Measurements from ENCODE around the gene CCDC13. TPM values are rescaled to one million over a fixed set of nuclear protein-coding genes. Genes with fewer than 3 reads are reported as not detected.

Gene CCDC13
- total and polyA plus RNA-seq, 2 of the 13 experiments (the other 11 are each of a cell fraction or from before 2014, with no cell fraction given), result 0.22 to 0.51 TPM

DNA sequence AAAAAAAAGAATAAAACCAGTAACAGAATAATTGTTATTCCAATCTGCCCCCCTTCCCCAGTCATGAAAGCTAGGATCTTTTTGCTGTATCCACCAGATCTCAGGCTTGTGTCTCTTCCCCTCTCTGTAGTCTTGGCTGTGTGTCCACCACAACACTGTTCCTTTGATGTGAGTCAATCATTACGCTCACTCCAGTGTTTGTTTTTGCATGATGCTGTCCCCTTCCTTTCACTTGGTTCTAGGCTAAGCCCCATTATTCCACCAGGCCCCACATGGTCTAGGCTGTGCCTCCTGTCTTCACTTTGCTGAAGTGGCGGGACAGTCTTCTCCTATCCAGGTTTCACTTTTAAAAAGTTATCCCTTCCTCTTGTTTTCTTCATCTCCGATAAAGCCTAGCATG, 49.8 kb upstream of the CCDC13 start:
- intact Hi-C loops (cut with micrococcal nuclease; ENCODE audit: unreplicated experiment), result no loop called here
- Histone ChIP-seq H3K4me3 (replicated peaks in 1 of 3; ENCODE audit: insufficient read depth in 1 of 3, low read depth in 2 of 3, low read length in 3 of 3) (peak overlapping the region in 2 of 3 experiments; percentile 8 to 9; a peak in 1 of 6 replicates), H2AFZ (ENCODE audit: low read length) (peak overlapping the region; percentile 58), H3K4me2 (ENCODE audit: low read depth, low read length) (peak overlapping the region; percentile 60), H3K79me2 (ENCODE audit: insufficient read depth, low read length) (no peaks in the 10 kb centered on the region), H3K9ac (ENCODE audit: insufficient read depth, low read depth, low read length) (peak overlapping the region; percentile 58), H3K27me3 (ENCODE audit: control insufficient read depth in 1 of 2, insufficient read depth in 2 of 2, low read length in 2 of 2) (no peaks in the 10 kb centered on the region), H3K36me3 (replicated peaks in 1 of 2; ENCODE audit: control insufficient read depth in 1 of 2, insufficient read depth in 2 of 2, low read length in 2 of 2) (no peaks in the 10 kb centered on the region), H3K27ac (ENCODE audit: extremely low read length, insufficient read depth, low read length) (peak overlapping the region; percentile 76), H3K9me3 (ENCODE audit: low read length) (no peaks in the 10 kb centered on the region), H3K4me1 (ENCODE audit: insufficient read depth, low read length) (peaks cover 82% of the 10 kb centered on the region), H4K20me1 (ENCODE audit: insufficient read depth, low read length) (no peaks in the 10 kb centered on the region)
- TSS peak; percentile 84 for BruUV-seq (replicated peaks)
- WGBS (ENCODE audit: low lambda C conversion rate), result 30% methylated on average over 3 of the region's 3 CpGs
- ChIA-PET CTCF (ENCODE audit: low intra/inter-chr PET ratio, low total read pairs) (no interaction called here), POLR2A (interaction anchor here (0.8 to 1.9 kb wide), 4 partner anchors 15 to 73 kb away, joined by 3 to 45 read pairs (median 4); partner anchors contain the start of gene HIGD1A)
- peak; percentile 58 for FAIRE-seq
- peak; percentile 76 for DNase-seq (ENCODE audit: low spot score)
- peak; percentile 84 for ATAC-seq
- in situ Hi-C loops (cut with HindIII; ENCODE audit: extremely low pct_ligation_motif_present, low pct_unique_long_range_greater_than_20kb), result no loop called here
- peak; percentile 26; the same call in 1 of the 2 replicates for TF ChIP-seq HDAC2 (CRISPR knock-in tag; IDR thresholded peaks at IDR 0.05)
- peak; percentile 48; the same call in 1 of the 2 replicates for TF ChIP-seq PHF21A (CRISPR knock-in tag; IDR thresholded peaks at IDR 0.05)
- TF ChIP-seq ZNF652 (CRISPR knock-in tag; IDR thresholded peaks at IDR 0.05; ENCODE audit: borderline replicate concordance, low read depth), result no peak
- 0 out of 2 replicates have a peak, but pooled peaks have one; percentile 6 for TF ChIP-seq NFKBIZ (CRISPR knock-in tag; IDR thresholded peaks at IDR 0.05)
- peak; percentile 49 for TF ChIP-seq ZFY (CRISPR knock-in tag; IDR thresholded peaks at IDR 0.05)
- TF ChIP-seq, protein P1, sequence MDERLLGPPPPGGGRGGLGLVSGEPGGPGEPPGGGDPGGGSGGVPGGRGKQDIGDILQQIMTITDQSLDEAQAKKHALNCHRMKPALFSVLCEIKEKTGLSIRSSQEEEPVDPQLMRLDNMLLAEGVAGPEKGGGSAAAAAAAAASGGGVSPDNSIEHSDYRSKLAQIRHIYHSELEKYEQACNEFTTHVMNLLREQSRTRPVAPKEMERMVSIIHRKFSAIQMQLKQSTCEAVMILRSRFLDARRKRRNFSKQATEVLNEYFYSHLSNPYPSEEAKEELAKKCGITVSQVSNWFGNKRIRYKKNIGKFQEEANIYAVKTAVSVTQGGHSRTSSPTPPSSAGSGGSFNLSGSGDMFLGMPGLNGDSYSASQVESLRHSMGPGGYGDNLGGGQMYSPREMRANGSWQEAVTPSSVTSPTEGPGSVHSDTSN (CRISPR knock-in tag; IDR thresholded peaks at IDR 0.05), result 0 out of 2 replicates have a peak, but pooled peaks have one; percentile 15
- 0 out of 2 replicates have a peak, but pooled peaks have one; percentile 16 for TF ChIP-seq GATAD1 (CRISPR knock-in tag; IDR thresholded peaks at IDR 0.05)
- no peak for TF ChIP-seq POLR2A (IDR thresholded peaks at IDR 0.05; ENCODE audit: insufficient read depth in 1 of 2, low read depth in 2 of 2, low read length in 2 of 2)
- TF ChIP-seq GATAD2A (CRISPR knock-in tag; IDR thresholded peaks at IDR 0.05), result peak; percentile 60
- 0 out of 2 replicates have a peak, but pooled peaks have one; percentile 13 for TF ChIP-seq ZNF292 (CRISPR knock-in tag; IDR thresholded peaks at IDR 0.05; ENCODE audit: borderline replicate concordance, low read depth)
- no peak for TF ChIP-seq RCOR2 (CRISPR knock-in tag; IDR thresholded peaks at IDR 0.05)
- TF ChIP-seq, protein P2, sequence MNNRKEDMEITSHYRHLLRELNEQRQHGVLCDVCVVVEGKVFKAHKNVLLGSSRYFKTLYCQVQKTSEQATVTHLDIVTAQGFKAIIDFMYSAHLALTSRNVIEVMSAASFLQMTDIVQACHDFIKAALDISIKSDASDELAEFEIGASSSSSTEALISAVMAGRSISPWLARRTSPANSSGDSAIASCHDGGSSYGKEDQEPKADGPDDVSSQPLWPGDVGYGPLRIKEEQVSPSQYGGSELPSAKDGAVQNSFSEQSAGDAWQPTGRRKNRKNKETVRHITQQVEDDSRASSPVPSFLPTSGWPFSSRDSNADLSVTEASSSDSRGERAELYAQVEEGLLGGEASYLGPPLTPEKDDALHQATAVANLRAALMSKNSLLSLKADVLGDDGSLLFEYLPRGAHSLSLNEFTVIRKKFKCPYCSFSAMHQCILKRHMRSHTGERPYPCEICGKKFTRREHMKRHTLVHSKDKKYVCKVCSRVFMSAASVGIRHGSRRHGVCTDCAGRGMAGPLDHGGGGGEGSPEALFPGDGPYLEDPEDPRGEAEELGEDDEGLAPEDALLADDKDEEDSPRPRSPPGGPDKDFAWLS (CRISPR knock-in tag; IDR thresholded peaks at IDR 0.05; ENCODE audit: borderline replicate concordance), result no peak
- TF ChIP-seq KAT7 (CRISPR knock-in tag; IDR thresholded peaks at IDR 0.05; ENCODE audit: borderline replicate concordance), result 0 out of 2 replicates have a peak, but pooled peaks have one; percentile 58
- no peak for TF ChIP-seq SOX13 (IDR thresholded peaks at IDR 0.05)
- peak in 1 of 2 experiments; percentile 55; a peak in 1 of 4 replicates for TF ChIP-seq SOX13 (CRISPR knock-in tag; conservative IDR thresholded peaks at IDR 0.05 in 1 of 2, IDR thresholded peaks at IDR 0.05 in 1 of 2)
- TF ChIP-seq, protein P3, sequence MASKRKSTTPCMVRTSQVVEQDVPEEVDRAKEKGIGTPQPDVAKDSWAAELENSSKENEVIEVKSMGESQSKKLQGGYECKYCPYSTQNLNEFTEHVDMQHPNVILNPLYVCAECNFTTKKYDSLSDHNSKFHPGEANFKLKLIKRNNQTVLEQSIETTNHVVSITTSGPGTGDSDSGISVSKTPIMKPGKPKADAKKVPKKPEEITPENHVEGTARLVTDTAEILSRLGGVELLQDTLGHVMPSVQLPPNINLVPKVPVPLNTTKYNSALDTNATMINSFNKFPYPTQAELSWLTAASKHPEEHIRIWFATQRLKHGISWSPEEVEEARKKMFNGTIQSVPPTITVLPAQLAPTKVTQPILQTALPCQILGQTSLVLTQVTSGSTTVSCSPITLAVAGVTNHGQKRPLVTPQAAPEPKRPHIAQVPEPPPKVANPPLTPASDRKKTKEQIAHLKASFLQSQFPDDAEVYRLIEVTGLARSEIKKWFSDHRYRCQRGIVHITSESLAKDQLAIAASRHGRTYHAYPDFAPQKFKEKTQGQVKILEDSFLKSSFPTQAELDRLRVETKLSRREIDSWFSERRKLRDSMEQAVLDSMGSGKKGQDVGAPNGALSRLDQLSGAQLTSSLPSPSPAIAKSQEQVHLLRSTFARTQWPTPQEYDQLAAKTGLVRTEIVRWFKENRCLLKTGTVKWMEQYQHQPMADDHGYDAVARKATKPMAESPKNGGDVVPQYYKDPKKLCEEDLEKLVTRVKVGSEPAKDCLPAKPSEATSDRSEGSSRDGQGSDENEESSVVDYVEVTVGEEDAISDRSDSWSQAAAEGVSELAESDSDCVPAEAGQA (IDR thresholded peaks at IDR 0.05; ENCODE audit: low read depth), result 0 out of 2 replicates have a peak, but pooled peaks have one; percentile 46
- TF ChIP-seq, protein P3 (CRISPR knock-in tag; IDR thresholded peaks at IDR 0.05; ENCODE audit: borderline replicate concordance), result no peak

All from HepG2 (cell line).